HepG2 (cell line): ENCODE data around the gene PROC. TPM values are rescaled to one million over a fixed set of nuclear protein-coding genes. Genes with fewer than 3 reads are reported as not detected.

Experiments
- ARID2 ChIP-seq: sonication (generic); formaldehyde crosslinking; IDR thresholded peaks from 2 replicates; pipeline ENCODE4 v1.8.1; 2022; ENCODE audit warnings: mild to moderate bottlenecking, missing genetic modification reagents, borderline replicate concordance
- ASH2L ChIP-seq: fragments of 300-600, 200-600 bp; sonication (generic); IDR thresholded peaks from 2 replicates; pipeline ENCODE4 v1.7.0; 2017; ENCODE audit warnings: low read depth, mild to moderate bottlenecking, moderate library complexity, mixed read lengths, low read length; ENCODE audit not compliant: insufficient read length
- BHLHE40 ChIP-seq: IDR thresholded peaks from 2 replicates; pipeline ENCODE4 v1.6.1; 2011; ENCODE audit warnings: low read length, improper control_type of control experiment
- CREBL2 ChIP-seq: sonication (generic); formaldehyde crosslinking; IDR thresholded peaks from 2 replicates; pipeline ENCODE4 v1.8.1; 2023; ENCODE audit warnings: missing genetic modification reagents, mild to moderate bottlenecking, borderline replicate concordance
- ETV6 ChIP-seq: sonication (generic); formaldehyde crosslinking; conservative IDR thresholded peaks from 2 replicates; pipeline ENCODE4 v1.4.0; 2020; ENCODE audit warnings: missing genetic modification reagents
- FOSL2 ChIP-seq: sonication (generic); formaldehyde crosslinking; IDR thresholded peaks from 2 replicates; pipeline ENCODE4 v1.4.0; 2020; ENCODE audit warnings: missing genetic modification reagents
- KDM1A ChIP-seq: IDR thresholded peaks from 2 replicates; pipeline ENCODE4 v1.6.1; 2016; ENCODE audit warnings: missing compliant biosample characterization
- NR1H2 ChIP-seq: sonication (generic); formaldehyde crosslinking; IDR thresholded peaks from 2 replicates; pipeline ENCODE4 v1.8.1; 2022; ENCODE audit warnings: low read depth, missing genetic modification reagents, borderline replicate concordance
- PRPF4 ChIP-seq: fragments of 200-400 bp; formaldehyde crosslinking; IDR thresholded peaks from 2 replicates; pipeline ENCODE4 v1.6.1; 2016; ENCODE audit warnings: low read length, low read depth; ENCODE audit not compliant: poor library complexity, severe bottlenecking
- RFXAP ChIP-seq: sonication (generic); formaldehyde crosslinking; IDR thresholded peaks from 2 replicates; pipeline ENCODE4 v1.4.0; 2020; ENCODE audit warnings: missing genetic modification reagents, borderline replicate concordance
- SIX1 ChIP-seq: sonication (generic); formaldehyde crosslinking; IDR thresholded peaks from 2 replicates; pipeline ENCODE4 v1.4.0; 2020; ENCODE audit warnings: missing genetic modification reagents, borderline replicate concordance
- SNAPC5 ChIP-seq: sonication (generic); formaldehyde crosslinking; IDR thresholded peaks from 2 replicates; pipeline ENCODE4 v1.8.1; 2023; ENCODE audit warnings: mild to moderate bottlenecking, missing genetic modification reagents, borderline replicate concordance
- SP2 ChIP-seq: sonication (generic); formaldehyde crosslinking; IDR thresholded peaks from 2 replicates; pipeline ENCODE4 v1.5.1; 2020; ENCODE audit warnings: mild to moderate bottlenecking, missing genetic modification reagents
- ZBTB33 ChIP-seq: sonication (generic); formaldehyde crosslinking; IDR thresholded peaks from 2 replicates; pipeline ENCODE4 v1.4.0; 2020; ENCODE audit warnings: missing genetic modification reagents
- ZBTB4 ChIP-seq: sonication (generic); formaldehyde crosslinking; IDR thresholded peaks from 2 replicates; pipeline ENCODE4 v1.4.0; 2020; ENCODE audit warnings: missing genetic modification reagents, mild to moderate bottlenecking, borderline replicate concordance
- ZMYM3 ChIP-seq: sonication (generic); formaldehyde crosslinking; IDR thresholded peaks from 2 replicates; pipeline ENCODE4 v1.5.1; 2020; ENCODE audit warnings: mild to moderate bottlenecking, missing genetic modification reagents
- ZNF530 ChIP-seq: sonication (generic); formaldehyde crosslinking; IDR thresholded peaks from 2 replicates; pipeline ENCODE4 v1.5.0; 2020; ENCODE audit warnings: low read depth, mild to moderate bottlenecking, missing genetic modification reagents
- ZNF577 ChIP-seq: sonication (generic); formaldehyde crosslinking; IDR thresholded peaks from 2 replicates; pipeline ENCODE4 v1.4.0; 2020; ENCODE audit warnings: mild to moderate bottlenecking, low read depth, missing genetic modification reagents, borderline replicate concordance
- ZNF800 ChIP-seq: sonication (generic); formaldehyde crosslinking; IDR thresholded peaks from 2 replicates; pipeline ENCODE4 v1.4.0; 2020; ENCODE audit warnings: missing genetic modification reagents
- polyA plus RNA-seq, 8 experiments: library from polyadenylated mRNA; depleted of rRNA in 3 of 8; stranded (reverse) in 7 of 8; unstranded in 1 of 8; fragments of >200 nt; fragmentation: Illumina TruSeq in 4 of 8; extraction: Trizol in 4 of 8; gene quantifications; 2 replicates each; pipeline versions ENCODE4 v1.2.1 to v1.2.3, GENCODE V29; 2011 to 2016; ENCODE audit warnings: low read depth in 4 of 8, missing spikeins in 1 of 8, mixed read lengths in 1 of 8; ENCODE audit not compliant: insufficient read depth in 1 of 8
- total RNA-seq, 5 experiments: library from RNA; depleted of rRNA; stranded (reverse); fragments of >200 nt; fragmentation: Illumina TruSeq; extraction: Trizol; gene quantifications; 2 replicates each; pipeline ENCODE4 v1.2.3, GENCODE V29; 2016; ENCODE audit warnings: low read depth in 1 of 5

PROC gene
- total and polyA plus RNA-seq, 2 of the 13 experiments (the other 11 are each of a cell fraction or from before 2014, with no cell fraction given), result 134 to 185 TPM

GRCh38 chr2:127418300-127419111 is at the start of gene PROC (continued):
- TF ChIP-seq SIX1 (CRISPR knock-in tag), result peak; percentile 77
- TF ChIP-seq SNAPC5, result 0 out of 2 replicates have a peak, but pooled peaks have one; percentile 17
- TF ChIP-seq KDM1A (CRISPR knock-in tag), result 0 out of 2 replicates have a peak, but pooled peaks have one; percentile 20
- TF ChIP-seq PRPF4, result no peak
- no peak for TF ChIP-seq ARID2 (CRISPR knock-in tag)
- peak; percentile 77; the same call in 1 of the 2 replicates for TF ChIP-seq ETV6 (CRISPR knock-in tag)
- TF ChIP-seq ZNF800, result 0 out of 2 replicates have a peak, but pooled peaks have one; percentile 14
- TF ChIP-seq ZNF530 (CRISPR knock-in tag), result no peak
- TF ChIP-seq ZNF577 (CRISPR knock-in tag), result peak; percentile 70; the same call in 1 of the 2 replicates
- peak; percentile 84; the same call in 1 of the 2 replicates for TF ChIP-seq RFXAP
- peak; percentile 39; the same call in 1 of the 2 replicates for TF ChIP-seq SP2 (CRISPR knock-in tag)
- TF ChIP-seq ZMYM3 (CRISPR knock-in tag), result peak; percentile 35
- TF ChIP-seq ZBTB4, result peak; percentile 97
- peak; percentile 63 for TF ChIP-seq FOSL2 (CRISPR knock-in tag)
- TF ChIP-seq ASH2L, result peak; percentile 80
- no peak for TF ChIP-seq BHLHE40
- TF ChIP-seq CREBL2 (CRISPR knock-in tag), result 0 out of 2 replicates have a peak, but pooled peaks have one; percentile 40
- peak; percentile 27; the same call in 1 of the 2 replicates for TF ChIP-seq ZBTB33 (CRISPR knock-in tag)
- no peak; the same call in 1 of the 2 replicates for TF ChIP-seq NR1H2 (CRISPR knock-in tag)
